HCT116 (cell line): ENCODE results near the gene GALNT13. TPM values are rescaled to one million over a fixed set of nuclear protein-coding genes. Genes with fewer than 3 reads are reported as not detected.

ENCODE experiments used
- ATAC-seq: fragments of 200-7000 bp; cut with Tn5 transposase; 2 replicates; pipeline ENCODE4 v1.9.1; 2020; ENCODE audit warnings: mild to moderate bottlenecking, moderate library complexity
- BruUV-seq: library from RNA; stranded (reverse); fragments of 400-500 nt; replicated peaks from 2 replicates; lab custom pipeline; 2021; lab: Mats Ljungman, UMichigan
- CTCF ChIA-PET: fragments of 300-600 bp; sonication (Branson Sonifier 250); formaldehyde crosslinking; loops from one replicate; lab custom pipeline; 2021; ENCODE audit warnings: antibody characterized with exemption; lab: Charles Lee
- POLR2A ChIA-PET: fragments of 300-600, 350-600 bp; sonication (Branson Sonifier 250); formaldehyde crosslinking; loops from one replicate; lab custom pipeline; 2021; ENCODE audit warnings: antibody characterized with exemption; lab: Charles Lee
- RAD21 ChIA-PET, 2 experiments: fragments of 300-600 bp; sonication (Branson Sonifier 250); formaldehyde crosslinking; loops; one replicate each; lab custom pipeline; 2023; ENCODE audit warnings: low total read pairs in 2 of 2; ENCODE audit not compliant: uncharacterized antibody in 2 of 2, unreplicated experiment in 2 of 2, low non-redundant PET in 1 of 2; lab: Charles Lee
- DNase-seq: peaks from one replicate; pipeline ENCODE4 v3.0.0-alpha.2; 2010; ENCODE audit warnings: low read depth, low spot score
- H2AFZ ChIP-seq: fragments of 200-600 bp; shearing (Covaris generic), sonication (generic); 2 replicates; pipeline ENCODE4 v1.6.1; 2017; ENCODE audit warnings: low read depth, mixed run types, mixed read lengths, antibody characterized with exemption, low read length; ENCODE audit not compliant: poor library complexity, severe bottlenecking
- H3K27ac ChIP-seq: 2 replicates; pipeline ENCODE4 v1.5.1; 2012; ENCODE audit warnings: low read depth, low read length
- H3K27me3 ChIP-seq: fragments of 200-600 bp; sonication (generic); 2 replicates; pipeline ENCODE4 v1.6.1; 2016; ENCODE audit warnings: mixed run types, low read length, mixed read lengths; ENCODE audit not compliant: insufficient read depth
- H3K36me3 ChIP-seq, 2 experiments: fragments of 200-500 bp in 1 of 2; fragments of 200-600 bp in 1 of 2; sonication (Bioruptor generic) in 1 of 2; sonication (generic) in 1 of 2; 2 replicates each; pipeline versions ENCODE4 v1.5.1 to v1.6.1; 2014 to 2016; ENCODE audit warnings: low read length in 2 of 2, inconsistent platforms in 1 of 2, mixed read lengths in 1 of 2, mixed run types in 1 of 2; ENCODE audit not compliant: insufficient read depth in 2 of 2, control insufficient read depth in 1 of 2
- H3K4me1 ChIP-seq, 2 experiments: fragments of 200-600 bp in 1 of 2; sonication (generic) in 1 of 2; 2 replicates each; pipeline versions ENCODE4 v1.5.1 to v1.6.1; 2012 to 2017; ENCODE audit warnings: low read length in 2 of 2, inconsistent platforms in 1 of 2, mild to moderate bottlenecking in 1 of 2, mixed read lengths in 1 of 2, mixed run types in 1 of 2, moderate library complexity in 1 of 2; ENCODE audit not compliant: insufficient read depth in 2 of 2, control insufficient read depth in 1 of 2
- H3K4me2 ChIP-seq: fragments of 200-600 bp; sonication (generic); 2 replicates; pipeline ENCODE4 v1.6.1; 2017; ENCODE audit warnings: mixed run types, low read length, mixed read lengths
- H3K4me3 ChIP-seq, 2 experiments: fragments of 200-600 bp in 1 of 2; sonication (generic) in 1 of 2; replicated peaks in 1 of 2; 2 replicates each; pipeline ENCODE4 v1.5.1; 2011 to 2016; ENCODE audit warnings: low read length in 2 of 2, control low read depth in 1 of 2, low read depth in 1 of 2, mild to moderate bottlenecking in 1 of 2, mixed read lengths in 1 of 2, mixed run types in 1 of 2
- H3K79me2 ChIP-seq: fragments of 200-600 bp; sonication (generic); 2 replicates; pipeline ENCODE4 v1.6.1; 2017; ENCODE audit warnings: mild to moderate bottlenecking, mixed run types, low read length, moderate library complexity, mixed read lengths; ENCODE audit not compliant: insufficient read depth
- H3K9ac ChIP-seq: fragments of 200-600 bp; sonication (generic); 2 replicates; pipeline ENCODE4 v1.6.1; 2016; ENCODE audit warnings: low read length, mixed read lengths
- H3K9me2 ChIP-seq: fragments of 200-600 bp; sonication (generic), shearing (Covaris generic); 2 replicates; pipeline ENCODE4 v1.6.1; 2017; ENCODE audit warnings: mixed run types, mild to moderate bottlenecking, moderate library complexity; ENCODE audit not compliant: insufficient read depth
- H3K9me3 ChIP-seq, 2 experiments: fragments of 200-500 bp in 1 of 2; fragments of 200-600 bp in 1 of 2; sonication (Bioruptor generic) in 1 of 2; sonication (generic) in 1 of 2; 2 replicates each; pipeline ENCODE4 v1.6.1; 2014 to 2017; ENCODE audit warnings: low read length in 2 of 2, mixed read lengths in 2 of 2, inconsistent platforms in 1 of 2, low read depth in 1 of 2, mild to moderate bottlenecking in 1 of 2, mixed run types in 1 of 2, moderate library complexity in 1 of 2; ENCODE audit not compliant: control insufficient read depth in 1 of 2, insufficient read depth in 1 of 2
- H4K20me1 ChIP-seq: fragments of 200-600 bp; sonication (generic), shearing (Covaris generic); 2 replicates; pipeline ENCODE4 v1.6.1; 2017; ENCODE audit warnings: mixed run types, mild to moderate bottlenecking, moderate library complexity; ENCODE audit not compliant: insufficient read depth
- CEBPB ChIP-seq: IDR thresholded peaks from 2 replicates; pipeline ENCODE4 v1.6.1; 2012; ENCODE audit warnings: low read depth
- EGR1 ChIP-seq: IDR thresholded peaks from 2 replicates; pipeline ENCODE4 v1.6.1; 2012; ENCODE audit warnings: low read depth
- ELF1 ChIP-seq: IDR thresholded peaks from 2 replicates; pipeline ENCODE4 v1.6.1; 2012; ENCODE audit warnings: low read depth, borderline replicate concordance
- EZH2 ChIP-seq: fragments of 200-600 bp; sonication (generic); IDR thresholded peaks from 2 replicates; pipeline ENCODE4 v1.6.1; 2017; ENCODE audit warnings: antibody characterized with exemption, mixed run types
- EZH2phosphoT487 ChIP-seq: fragments of 200-600 bp; IDR thresholded peaks from 2 replicates; pipeline ENCODE4 v1.6.1; 2018; ENCODE audit warnings: antibody characterized with exemption, borderline replicate concordance
- FOSL1 ChIP-seq: IDR thresholded peaks from 2 replicates; pipeline ENCODE4 v1.6.1; 2012; ENCODE audit warnings: low read depth
- JUND ChIP-seq: IDR thresholded peaks from 2 replicates; pipeline ENCODE4 v1.6.1; 2012
- POLR2A ChIP-seq: IDR thresholded peaks from 2 replicates; pipeline ENCODE4 v1.7.0; 2011; ENCODE audit warnings: borderline replicate concordance; ENCODE audit not compliant: insufficient read depth, insufficient read length; ENCODE audit errors: extremely low read depth
- POLR2AphosphoS5 ChIP-seq: IDR thresholded peaks from 2 replicates; pipeline ENCODE4 v1.6.1; 2011; ENCODE audit warnings: mild to moderate bottlenecking, low read depth, low read length, moderate library complexity
- RAD21 ChIP-seq: IDR thresholded peaks from 2 replicates; pipeline ENCODE4 v1.6.1; 2012; ENCODE audit warnings: low read depth, mild to moderate bottlenecking
- REST ChIP-seq: IDR thresholded peaks from 2 replicates; pipeline ENCODE4 v1.6.1; 2012; ENCODE audit warnings: low read depth
- SIN3A ChIP-seq: IDR thresholded peaks from 2 replicates; pipeline ENCODE4 v1.6.1; 2012; ENCODE audit warnings: low read depth
- SP1 ChIP-seq: IDR thresholded peaks from 2 replicates; pipeline ENCODE4 v1.6.1; 2012; ENCODE audit warnings: low read depth
- SRF ChIP-seq: IDR thresholded peaks from 2 replicates; pipeline ENCODE4 v1.6.1; 2012; ENCODE audit warnings: low read depth
- TCF7L2 ChIP-seq: IDR thresholded peaks from 2 replicates; pipeline ENCODE4 v1.7.0; 2011; ENCODE audit warnings: borderline replicate concordance, inconsistent platforms; ENCODE audit not compliant: insufficient read depth, insufficient read length; ENCODE audit errors: extremely low read depth
- YY1 ChIP-seq: IDR thresholded peaks from 2 replicates; pipeline ENCODE4 v1.6.1; 2011; ENCODE audit warnings: low read length, low read depth, moderate library complexity, mild to moderate bottlenecking; ENCODE audit not compliant: insufficient replicate concordance; ENCODE audit errors: extremely low read depth
- ZBTB33 ChIP-seq: IDR thresholded peaks from 2 replicates; pipeline ENCODE4 v1.6.1; 2011; ENCODE audit warnings: mild to moderate bottlenecking, low read length, moderate library complexity; ENCODE audit not compliant: insufficient replicate concordance; ENCODE audit errors: extremely low read depth
- ZFX ChIP-seq: fragments of 450-650 bp; IDR thresholded peaks from 2 replicates; pipeline ENCODE4 v1.6.1; 2017
- ZNF274 ChIP-seq: fragments of 200-500 bp; sonication (Bioruptor generic); IDR thresholded peaks from 2 replicates; pipeline ENCODE4 v1.6.1; 2014; ENCODE audit warnings: mild to moderate bottlenecking, low read depth, low read length, inconsistent platforms
- intact Hi-C: fragments of 100-400 bp; cut with micrococcal nuclease; formaldehyde crosslinking; loops from 2 replicates; pipeline ENCODE4 v1.10.0; 2022
- total RNA-seq: library from RNA; stranded (reverse); gene quantifications from one replicate; pipeline ENCODE4 v1.2.1, GENCODE V29; 2021; ENCODE audit not compliant: unreplicated experiment

Gene GALNT13
- total RNA-seq, 1 experiment from 2014 or later = 0.44 TPM

DNA sequence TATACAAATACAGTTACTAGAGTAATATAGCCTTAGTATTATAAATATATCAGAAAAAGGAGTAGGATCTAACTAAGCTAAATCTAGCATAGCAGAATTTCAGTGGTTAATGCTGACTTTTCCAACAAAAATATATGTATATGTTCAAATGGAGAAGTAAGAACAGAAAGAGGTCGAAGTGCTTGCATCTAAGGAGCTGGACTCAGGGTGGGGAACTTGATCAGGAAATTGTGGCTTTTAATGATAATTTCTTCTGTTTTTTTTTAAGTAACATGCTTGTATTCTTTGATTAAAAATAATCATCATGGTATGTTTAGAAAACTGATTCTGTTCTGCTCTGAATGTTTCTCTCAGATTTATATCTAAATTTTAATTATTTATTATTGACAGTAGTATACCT lies 327.1 kb downstream of the GALNT13 start:
- DNase-seq = no peak
- H3K4me3 ChIP-seq = no peak overlapping the region
- TF ChIP-seq YY1 (no peak), JUND (no peak), ZNF274 (no peak), ZFX (no peak), EGR1 (no peak), EZH2phosphoT487 (no peak), SP1 (no peak), FOSL1 (no peak), POLR2A (no peak), SRF (no peak), REST (no peak), POLR2AphosphoS5 (no peak), CEBPB (no peak), SIN3A (no peak), ZBTB33 (no peak), TCF7L2 (no peak), RAD21 (no peak), EZH2 (no peak), ELF1 (no peak)
- H3K79me2 ChIP-seq = no peaks in the 10 kb centered on the region
- H3K9me2 ChIP-seq = no peaks in the 10 kb centered on the region
- ChIA-PET CTCF (no interaction called here), POLR2A (no interaction called here), RAD21 (no interaction called here)
- ATAC-seq = no peak
- H3K4me2 ChIP-seq = no peak overlapping the region
- H3K27me3 ChIP-seq = no peaks in the 10 kb centered on the region
- intact Hi-C loops = no loop called here
- no peaks in the 10 kb centered on the region for H3K9me3 ChIP-seq
- H2AFZ ChIP-seq = no peak overlapping the region
- no TSS peak for BruUV-seq
- H3K9ac ChIP-seq = no peak overlapping the region
- no peak overlapping the region for H3K27ac ChIP-seq
- H3K4me1 ChIP-seq = no peaks in the 10 kb centered on the region
- no peaks in the 10 kb centered on the region for H3K36me3 ChIP-seq
- no peaks in the 10 kb centered on the region for H4K20me1 ChIP-seq
